WTC11 (cell line): Measurements from ENCODE around the gene NIN. TPM values are rescaled to one million over a fixed set of nuclear protein-coding genes. Genes with fewer than 3 reads are reported as not detected.

Experiments
- ATAC-seq: fragments of 200-7000 bp; cut with Tn5 transposase; 2 replicates; pipeline ENCODE4 v1.10.0; 2021; ENCODE audit warnings: mild to moderate bottlenecking, moderate library complexity
- CTCF ChIA-PET: fragments of 300-600 bp; sonication (Branson Sonifier 250); formaldehyde crosslinking; loops from one replicate; lab custom pipeline; 2021; ENCODE audit warnings: antibody characterized with exemption; lab: Charles Lee
- POLR2A ChIA-PET: fragments of 350-600 bp; sonication (Branson Sonifier 250); formaldehyde crosslinking; loops from one replicate; lab custom pipeline; 2021; ENCODE audit warnings: antibody characterized with exemption; lab: Charles Lee
- DNase-seq: peaks from one replicate; pipeline ENCODE4 v3.0.0; 2021; ENCODE audit warnings: low spot score
- H3K27ac Mint-ChIP-seq: 2 replicates; pipeline ENCODE4 v1.8.0; 2021; ENCODE audit warnings: mixed read lengths
- H3K27me3 Mint-ChIP-seq: 2 replicates; pipeline ENCODE4 v1.8.0; 2021; ENCODE audit warnings: low read depth, mild to moderate bottlenecking, moderate library complexity, mixed read lengths
- H3K36me3 Mint-ChIP-seq: 2 replicates; pipeline ENCODE4 v1.8.0; 2021; ENCODE audit warnings: mixed read lengths
- H3K4me1 Mint-ChIP-seq: 2 replicates; pipeline ENCODE4 v1.8.0; 2022; ENCODE audit warnings: mixed read lengths
- H3K4me3 Mint-ChIP-seq: 2 replicates; pipeline ENCODE4 v1.8.0; 2021; ENCODE audit warnings: mild to moderate bottlenecking, moderate library complexity, mixed read lengths
- H3K9me3 Mint-ChIP-seq: 2 replicates; pipeline ENCODE4 v1.8.0; 2021; ENCODE audit warnings: mixed read lengths
- CREM ChIP-seq: sonication (generic); formaldehyde crosslinking; IDR thresholded peaks from 2 replicates; pipeline ENCODE4 v1.8.1; 2022; ENCODE audit warnings: mild to moderate bottlenecking, missing genetic modification reagents, moderate library complexity
- EMX1 ChIP-seq: fragments of 250-450 bp; sonication (Bioruptor Pico); IDR thresholded peaks from 2 replicates; pipeline ENCODE4 v1.8.0; 2021; ENCODE audit warnings: mild to moderate bottlenecking
- FOXK1 ChIP-seq: sonication (generic); formaldehyde crosslinking; IDR thresholded peaks from 2 replicates; pipeline ENCODE4 v1.8.0; 2022; ENCODE audit warnings: mild to moderate bottlenecking, moderate library complexity, missing genetic modification reagents
- total RNA-seq: library from RNA; stranded (reverse); gene quantifications from 3 replicates; pipeline ENCODE4 v1.2.3, GENCODE V29; 2021
- TF ChIP-seq, protein P1 (sequence below): sonication (generic); formaldehyde crosslinking; IDR thresholded peaks from 2 replicates; pipeline ENCODE4 v1.8.0; 2023; ENCODE audit warnings: mild to moderate bottlenecking, missing genetic modification reagents
- TF ChIP-seq, protein P2 (sequence below): sonication (generic); formaldehyde crosslinking; IDR thresholded peaks from 2 replicates; pipeline ENCODE4 v1.8.1; 2022; ENCODE audit warnings: missing genetic modification reagents, borderline replicate concordance
- TF ChIP-seq, protein P3 (sequence below): sonication (generic); formaldehyde crosslinking; IDR thresholded peaks from 2 replicates; pipeline ENCODE4 v1.8.1; 2023; ENCODE audit warnings: mild to moderate bottlenecking, missing genetic modification reagents
- TF ChIP-seq, protein P4 (sequence below): sonication (generic); formaldehyde crosslinking; IDR thresholded peaks from 2 replicates; pipeline ENCODE4 v1.8.0; 2022; ENCODE audit warnings: missing genetic modification reagents
- TF ChIP-seq, protein P5 (sequence below): fragments of 250-450 bp; sonication (Bioruptor Pico); IDR thresholded peaks from 2 replicates; pipeline ENCODE4 v1.9.0; 2021; ENCODE audit warnings: mild to moderate bottlenecking
- TF ChIP-seq, protein P6 (sequence below): sonication (generic); formaldehyde crosslinking; IDR thresholded peaks from 2 replicates; pipeline ENCODE4 v1.8.1; 2023; ENCODE audit warnings: mild to moderate bottlenecking, missing genetic modification reagents, borderline replicate concordance
- TF ChIP-seq, protein P7 (sequence below): sonication (generic); formaldehyde crosslinking; IDR thresholded peaks from 2 replicates; pipeline ENCODE4 v1.8.1; 2023; ENCODE audit warnings: mild to moderate bottlenecking, moderate library complexity, missing genetic modification reagents
- TF ChIP-seq, protein P8 (sequence below): sonication (generic); formaldehyde crosslinking; IDR thresholded peaks from 2 replicates; pipeline ENCODE4 v1.8.0; 2023; ENCODE audit warnings: missing genetic modification reagents, mild to moderate bottlenecking, borderline replicate concordance

The NIN gene
- total RNA-seq, 1 experiment from 2014 or later: 23.8 TPM

DNA sequence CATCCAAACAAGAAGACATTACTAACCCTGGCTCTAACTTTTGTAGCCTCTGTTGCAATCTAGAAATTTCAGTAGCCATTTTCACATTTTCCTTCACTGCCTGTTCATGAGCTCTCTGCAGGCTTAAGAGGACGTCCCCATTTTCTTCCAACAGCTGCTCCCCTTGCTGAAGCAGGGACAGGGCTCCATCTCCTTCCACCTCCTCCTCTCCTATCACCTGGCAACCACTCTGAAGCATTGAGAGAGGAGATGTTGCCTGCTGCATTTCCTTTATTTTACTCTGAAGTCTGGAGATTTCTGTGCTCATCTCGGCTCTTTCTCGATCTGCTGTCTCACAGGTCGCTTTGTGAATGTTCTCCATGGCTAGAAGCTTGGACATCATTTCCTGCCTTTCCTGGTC, 73.3 kb downstream of the NIN start (continued):
- TF ChIP-seq, protein P1, sequence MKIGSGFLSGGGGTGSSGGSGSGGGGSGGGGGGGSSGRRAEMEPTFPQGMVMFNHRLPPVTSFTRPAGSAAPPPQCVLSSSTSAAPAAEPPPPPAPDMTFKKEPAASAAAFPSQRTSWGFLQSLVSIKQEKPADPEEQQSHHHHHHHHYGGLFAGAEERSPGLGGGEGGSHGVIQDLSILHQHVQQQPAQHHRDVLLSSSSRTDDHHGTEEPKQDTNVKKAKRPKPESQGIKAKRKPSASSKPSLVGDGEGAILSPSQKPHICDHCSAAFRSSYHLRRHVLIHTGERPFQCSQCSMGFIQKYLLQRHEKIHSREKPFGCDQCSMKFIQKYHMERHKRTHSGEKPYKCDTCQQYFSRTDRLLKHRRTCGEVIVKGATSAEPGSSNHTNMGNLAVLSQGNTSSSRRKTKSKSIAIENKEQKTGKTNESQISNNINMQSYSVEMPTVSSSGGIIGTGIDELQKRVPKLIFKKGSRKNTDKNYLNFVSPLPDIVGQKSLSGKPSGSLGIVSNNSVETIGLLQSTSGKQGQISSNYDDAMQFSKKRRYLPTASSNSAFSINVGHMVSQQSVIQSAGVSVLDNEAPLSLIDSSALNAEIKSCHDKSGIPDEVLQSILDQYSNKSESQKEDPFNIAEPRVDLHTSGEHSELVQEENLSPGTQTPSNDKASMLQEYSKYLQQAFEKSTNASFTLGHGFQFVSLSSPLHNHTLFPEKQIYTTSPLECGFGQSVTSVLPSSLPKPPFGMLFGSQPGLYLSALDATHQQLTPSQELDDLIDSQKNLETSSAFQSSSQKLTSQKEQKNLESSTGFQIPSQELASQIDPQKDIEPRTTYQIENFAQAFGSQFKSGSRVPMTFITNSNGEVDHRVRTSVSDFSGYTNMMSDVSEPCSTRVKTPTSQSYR (CRISPR knock-in tag): no peak
- TF ChIP-seq, protein P2, sequence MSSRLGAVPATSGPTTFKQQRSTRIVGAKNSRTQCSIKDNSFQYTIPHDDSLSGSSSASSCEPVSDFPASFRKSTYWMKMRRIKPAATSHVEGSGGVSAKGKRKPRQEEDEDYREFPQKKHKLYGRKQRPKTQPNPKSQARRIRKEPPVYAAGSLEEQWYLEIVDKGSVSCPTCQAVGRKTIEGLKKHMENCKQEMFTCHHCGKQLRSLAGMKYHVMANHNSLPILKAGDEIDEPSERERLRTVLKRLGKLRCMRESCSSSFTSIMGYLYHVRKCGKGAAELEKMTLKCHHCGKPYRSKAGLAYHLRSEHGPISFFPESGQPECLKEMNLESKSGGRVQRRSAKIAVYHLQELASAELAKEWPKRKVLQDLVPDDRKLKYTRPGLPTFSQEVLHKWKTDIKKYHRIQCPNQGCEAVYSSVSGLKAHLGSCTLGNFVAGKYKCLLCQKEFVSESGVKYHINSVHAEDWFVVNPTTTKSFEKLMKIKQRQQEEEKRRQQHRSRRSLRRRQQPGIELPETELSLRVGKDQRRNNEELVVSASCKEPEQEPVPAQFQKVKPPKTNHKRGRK (CRISPR knock-in tag): no peak
- TF ChIP-seq, protein P3, sequence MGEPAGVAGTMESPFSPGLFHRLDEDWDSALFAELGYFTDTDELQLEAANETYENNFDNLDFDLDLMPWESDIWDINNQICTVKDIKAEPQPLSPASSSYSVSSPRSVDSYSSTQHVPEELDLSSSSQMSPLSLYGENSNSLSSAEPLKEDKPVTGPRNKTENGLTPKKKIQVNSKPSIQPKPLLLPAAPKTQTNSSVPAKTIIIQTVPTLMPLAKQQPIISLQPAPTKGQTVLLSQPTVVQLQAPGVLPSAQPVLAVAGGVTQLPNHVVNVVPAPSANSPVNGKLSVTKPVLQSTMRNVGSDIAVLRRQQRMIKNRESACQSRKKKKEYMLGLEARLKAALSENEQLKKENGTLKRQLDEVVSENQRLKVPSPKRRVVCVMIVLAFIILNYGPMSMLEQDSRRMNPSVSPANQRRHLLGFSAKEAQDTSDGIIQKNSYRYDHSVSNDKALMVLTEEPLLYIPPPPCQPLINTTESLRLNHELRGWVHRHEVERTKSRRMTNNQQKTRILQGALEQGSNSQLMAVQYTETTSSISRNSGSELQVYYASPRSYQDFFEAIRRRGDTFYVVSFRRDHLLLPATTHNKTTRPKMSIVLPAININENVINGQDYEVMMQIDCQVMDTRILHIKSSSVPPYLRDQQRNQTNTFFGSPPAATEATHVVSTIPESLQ: no peak
- no peak for TF ChIP-seq FOXK1 (CRISPR knock-in tag)

DNA sequence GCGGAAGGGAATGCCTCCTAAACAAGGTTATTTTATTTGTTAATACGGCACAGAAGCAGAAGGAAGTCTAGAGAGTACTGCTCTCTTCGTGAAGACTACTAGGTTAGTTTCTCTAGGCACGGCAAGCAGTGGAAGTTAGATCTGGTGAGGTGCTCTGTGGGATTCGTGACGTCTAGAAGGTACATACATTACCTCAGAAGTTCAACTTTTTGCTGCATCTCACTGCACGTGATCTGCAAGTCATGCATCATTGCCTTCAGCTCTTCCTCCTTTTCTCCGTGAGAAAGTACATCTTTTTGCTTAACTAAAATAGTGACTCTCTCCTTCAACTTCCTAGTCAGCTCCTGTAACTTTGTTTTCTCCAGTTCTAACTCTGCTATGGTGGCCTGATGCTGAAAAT, 74.7 kb downstream of the NIN start:
- Mint-ChIP-seq H3K27ac (no peak overlapping the region), H3K4me3 (no peak overlapping the region), H3K36me3 (peaks cover 24% of the 10 kb centered on the region), H3K9me3 (no peaks in the 10 kb centered on the region), H3K4me1 (no peaks in the 10 kb centered on the region), H3K27me3 (no peaks in the 10 kb centered on the region)
- ATAC-seq (no peak), DNase-seq (no peak)
- ChIA-PET POLR2A (no interaction called here), CTCF (interaction anchor here (1.7 to 2.6 kb wide), 2 partner anchors 41 to 104 kb away, joined by 3 to 10 read pairs; no protein-coding TSS in a partner anchor)
- TF ChIP-seq, protein P4, sequence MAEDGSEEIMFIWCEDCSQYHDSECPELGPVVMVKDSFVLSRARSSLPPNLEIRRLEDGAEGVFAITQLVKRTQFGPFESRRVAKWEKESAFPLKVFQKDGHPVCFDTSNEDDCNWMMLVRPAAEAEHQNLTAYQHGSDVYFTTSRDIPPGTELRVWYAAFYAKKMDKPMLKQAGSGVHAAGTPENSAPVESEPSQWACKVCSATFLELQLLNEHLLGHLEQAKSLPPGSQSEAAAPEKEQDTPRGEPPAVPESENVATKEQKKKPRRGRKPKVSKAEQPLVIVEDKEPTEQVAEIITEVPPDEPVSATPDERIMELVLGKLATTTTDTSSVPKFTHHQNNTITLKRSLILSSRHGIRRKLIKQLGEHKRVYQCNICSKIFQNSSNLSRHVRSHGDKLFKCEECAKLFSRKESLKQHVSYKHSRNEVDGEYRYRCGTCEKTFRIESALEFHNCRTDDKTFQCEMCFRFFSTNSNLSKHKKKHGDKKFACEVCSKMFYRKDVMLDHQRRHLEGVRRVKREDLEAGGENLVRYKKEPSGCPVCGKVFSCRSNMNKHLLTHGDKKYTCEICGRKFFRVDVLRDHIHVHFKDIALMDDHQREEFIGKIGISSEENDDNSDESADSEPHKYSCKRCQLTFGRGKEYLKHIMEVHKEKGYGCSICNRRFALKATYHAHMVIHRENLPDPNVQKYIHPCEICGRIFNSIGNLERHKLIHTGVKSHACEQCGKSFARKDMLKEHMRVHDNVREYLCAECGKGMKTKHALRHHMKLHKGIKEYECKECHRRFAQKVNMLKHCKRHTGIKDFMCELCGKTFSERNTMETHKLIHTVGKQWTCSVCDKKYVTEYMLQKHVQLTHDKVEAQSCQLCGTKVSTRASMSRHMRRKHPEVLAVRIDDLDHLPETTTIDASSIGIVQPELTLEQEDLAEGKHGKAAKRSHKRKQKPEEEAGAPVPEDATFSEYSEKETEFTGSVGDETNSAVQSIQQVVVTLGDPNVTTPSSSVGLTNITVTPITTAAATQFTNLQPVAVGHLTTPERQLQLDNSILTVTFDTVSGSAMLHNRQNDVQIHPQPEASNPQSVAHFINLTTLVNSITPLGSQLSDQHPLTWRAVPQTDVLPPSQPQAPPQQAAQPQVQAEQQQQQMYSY (CRISPR knock-in tag): no peak
- TF ChIP-seq, protein P5, sequence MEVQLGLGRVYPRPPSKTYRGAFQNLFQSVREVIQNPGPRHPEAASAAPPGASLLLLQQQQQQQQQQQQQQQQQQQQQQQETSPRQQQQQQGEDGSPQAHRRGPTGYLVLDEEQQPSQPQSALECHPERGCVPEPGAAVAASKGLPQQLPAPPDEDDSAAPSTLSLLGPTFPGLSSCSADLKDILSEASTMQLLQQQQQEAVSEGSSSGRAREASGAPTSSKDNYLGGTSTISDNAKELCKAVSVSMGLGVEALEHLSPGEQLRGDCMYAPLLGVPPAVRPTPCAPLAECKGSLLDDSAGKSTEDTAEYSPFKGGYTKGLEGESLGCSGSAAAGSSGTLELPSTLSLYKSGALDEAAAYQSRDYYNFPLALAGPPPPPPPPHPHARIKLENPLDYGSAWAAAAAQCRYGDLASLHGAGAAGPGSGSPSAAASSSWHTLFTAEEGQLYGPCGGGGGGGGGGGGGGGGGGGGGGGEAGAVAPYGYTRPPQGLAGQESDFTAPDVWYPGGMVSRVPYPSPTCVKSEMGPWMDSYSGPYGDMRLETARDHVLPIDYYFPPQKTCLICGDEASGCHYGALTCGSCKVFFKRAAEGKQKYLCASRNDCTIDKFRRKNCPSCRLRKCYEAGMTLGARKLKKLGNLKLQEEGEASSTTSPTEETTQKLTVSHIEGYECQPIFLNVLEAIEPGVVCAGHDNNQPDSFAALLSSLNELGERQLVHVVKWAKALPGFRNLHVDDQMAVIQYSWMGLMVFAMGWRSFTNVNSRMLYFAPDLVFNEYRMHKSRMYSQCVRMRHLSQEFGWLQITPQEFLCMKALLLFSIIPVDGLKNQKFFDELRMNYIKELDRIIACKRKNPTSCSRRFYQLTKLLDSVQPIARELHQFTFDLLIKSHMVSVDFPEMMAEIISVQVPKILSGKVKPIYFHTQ: no peak
- TF ChIP-seq CREM (CRISPR knock-in tag): no peak
- TF ChIP-seq, protein P6, sequence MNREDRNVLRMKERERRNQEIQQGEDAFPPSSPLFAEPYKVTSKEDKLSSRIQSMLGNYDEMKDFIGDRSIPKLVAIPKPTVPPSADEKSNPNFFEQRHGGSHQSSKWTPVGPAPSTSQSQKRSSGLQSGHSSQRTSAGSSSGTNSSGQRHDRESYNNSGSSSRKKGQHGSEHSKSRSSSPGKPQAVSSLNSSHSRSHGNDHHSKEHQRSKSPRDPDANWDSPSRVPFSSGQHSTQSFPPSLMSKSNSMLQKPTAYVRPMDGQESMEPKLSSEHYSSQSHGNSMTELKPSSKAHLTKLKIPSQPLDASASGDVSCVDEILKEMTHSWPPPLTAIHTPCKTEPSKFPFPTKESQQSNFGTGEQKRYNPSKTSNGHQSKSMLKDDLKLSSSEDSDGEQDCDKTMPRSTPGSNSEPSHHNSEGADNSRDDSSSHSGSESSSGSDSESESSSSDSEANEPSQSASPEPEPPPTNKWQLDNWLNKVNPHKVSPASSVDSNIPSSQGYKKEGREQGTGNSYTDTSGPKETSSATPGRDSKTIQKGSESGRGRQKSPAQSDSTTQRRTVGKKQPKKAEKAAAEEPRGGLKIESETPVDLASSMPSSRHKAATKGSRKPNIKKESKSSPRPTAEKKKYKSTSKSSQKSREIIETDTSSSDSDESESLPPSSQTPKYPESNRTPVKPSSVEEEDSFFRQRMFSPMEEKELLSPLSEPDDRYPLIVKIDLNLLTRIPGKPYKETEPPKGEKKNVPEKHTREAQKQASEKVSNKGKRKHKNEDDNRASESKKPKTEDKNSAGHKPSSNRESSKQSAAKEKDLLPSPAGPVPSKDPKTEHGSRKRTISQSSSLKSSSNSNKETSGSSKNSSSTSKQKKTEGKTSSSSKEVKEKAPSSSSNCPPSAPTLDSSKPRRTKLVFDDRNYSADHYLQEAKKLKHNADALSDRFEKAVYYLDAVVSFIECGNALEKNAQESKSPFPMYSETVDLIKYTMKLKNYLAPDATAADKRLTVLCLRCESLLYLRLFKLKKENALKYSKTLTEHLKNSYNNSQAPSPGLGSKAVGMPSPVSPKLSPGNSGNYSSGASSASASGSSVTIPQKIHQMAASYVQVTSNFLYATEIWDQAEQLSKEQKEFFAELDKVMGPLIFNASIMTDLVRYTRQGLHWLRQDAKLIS (CRISPR knock-in tag): no peak
- no peak for TF ChIP-seq FOXK1 (CRISPR knock-in tag)
- TF ChIP-seq, protein P7, sequence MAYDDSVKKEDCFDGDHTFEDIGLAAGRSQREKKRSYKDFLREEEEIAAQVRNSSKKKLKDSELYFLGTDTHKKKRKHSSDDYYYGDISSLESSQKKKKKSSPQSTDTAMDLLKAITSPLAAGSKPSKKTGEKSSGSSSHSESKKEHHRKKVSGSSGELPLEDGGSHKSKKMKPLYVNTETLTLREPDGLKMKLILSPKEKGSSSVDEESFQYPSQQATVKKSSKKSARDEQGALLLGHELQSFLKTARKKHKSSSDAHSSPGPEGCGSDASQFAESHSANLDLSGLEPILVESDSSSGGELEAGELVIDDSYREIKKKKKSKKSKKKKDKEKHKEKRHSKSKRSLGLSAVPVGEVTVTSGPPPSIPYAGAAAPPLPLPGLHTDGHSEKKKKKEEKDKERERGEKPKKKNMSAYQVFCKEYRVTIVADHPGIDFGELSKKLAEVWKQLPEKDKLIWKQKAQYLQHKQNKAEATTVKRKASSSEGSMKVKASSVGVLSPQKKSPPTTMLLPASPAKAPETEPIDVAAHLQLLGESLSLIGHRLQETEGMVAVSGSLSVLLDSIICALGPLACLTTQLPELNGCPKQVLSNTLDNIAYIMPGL (CRISPR knock-in tag): no peak
- TF ChIP-seq, protein P8, sequence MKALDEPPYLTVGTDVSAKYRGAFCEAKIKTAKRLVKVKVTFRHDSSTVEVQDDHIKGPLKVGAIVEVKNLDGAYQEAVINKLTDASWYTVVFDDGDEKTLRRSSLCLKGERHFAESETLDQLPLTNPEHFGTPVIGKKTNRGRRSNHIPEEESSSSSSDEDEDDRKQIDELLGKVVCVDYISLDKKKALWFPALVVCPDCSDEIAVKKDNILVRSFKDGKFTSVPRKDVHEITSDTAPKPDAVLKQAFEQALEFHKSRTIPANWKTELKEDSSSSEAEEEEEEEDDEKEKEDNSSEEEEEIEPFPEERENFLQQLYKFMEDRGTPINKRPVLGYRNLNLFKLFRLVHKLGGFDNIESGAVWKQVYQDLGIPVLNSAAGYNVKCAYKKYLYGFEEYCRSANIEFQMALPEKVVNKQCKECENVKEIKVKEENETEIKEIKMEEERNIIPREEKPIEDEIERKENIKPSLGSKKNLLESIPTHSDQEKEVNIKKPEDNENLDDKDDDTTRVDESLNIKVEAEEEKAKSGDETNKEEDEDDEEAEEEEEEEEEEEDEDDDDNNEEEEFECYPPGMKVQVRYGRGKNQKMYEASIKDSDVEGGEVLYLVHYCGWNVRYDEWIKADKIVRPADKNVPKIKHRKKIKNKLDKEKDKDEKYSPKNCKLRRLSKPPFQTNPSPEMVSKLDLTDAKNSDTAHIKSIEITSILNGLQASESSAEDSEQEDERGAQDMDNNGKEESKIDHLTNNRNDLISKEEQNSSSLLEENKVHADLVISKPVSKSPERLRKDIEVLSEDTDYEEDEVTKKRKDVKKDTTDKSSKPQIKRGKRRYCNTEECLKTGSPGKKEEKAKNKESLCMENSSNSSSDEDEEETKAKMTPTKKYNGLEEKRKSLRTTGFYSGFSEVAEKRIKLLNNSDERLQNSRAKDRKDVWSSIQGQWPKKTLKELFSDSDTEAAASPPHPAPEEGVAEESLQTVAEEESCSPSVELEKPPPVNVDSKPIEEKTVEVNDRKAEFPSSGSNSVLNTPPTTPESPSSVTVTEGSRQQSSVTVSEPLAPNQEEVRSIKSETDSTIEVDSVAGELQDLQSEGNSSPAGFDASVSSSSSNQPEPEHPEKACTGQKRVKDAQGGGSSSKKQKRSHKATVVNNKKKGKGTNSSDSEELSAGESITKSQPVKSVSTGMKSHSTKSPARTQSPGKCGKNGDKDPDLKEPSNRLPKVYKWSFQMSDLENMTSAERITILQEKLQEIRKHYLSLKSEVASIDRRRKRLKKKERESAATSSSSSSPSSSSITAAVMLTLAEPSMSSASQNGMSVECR (CRISPR knock-in tag): no peak
- TF ChIP-seq EMX1 (CRISPR knock-in tag): no peak
